Parathyroid adenoma (tissue), 2 donors: Measurements from ENCODE around the gene CHMP6.

Source experiments
- H2AFZ ChIP-seq: fragments of 300-600 bp; sonication (generic); one replicate; pipeline ENCODE4 v1.7.0; 2017; ENCODE audit warnings: antibody characterized with exemption, mild to moderate bottlenecking
- H3K27ac ChIP-seq: fragments of 300-600 bp; sonication (generic); one replicate; pipeline ENCODE4 v1.7.0; 2017
- H3K27me3 ChIP-seq: fragments of 300-600 bp; sonication (generic); one replicate; pipeline ENCODE4 v1.7.0; 2017; ENCODE audit warnings: low read length; ENCODE audit not compliant: control insufficient read depth, insufficient read depth
- H3K36me3 ChIP-seq: fragments of 300-600 bp; sonication (generic); one replicate; pipeline ENCODE4 v1.7.0; 2017; ENCODE audit warnings: low read length; ENCODE audit not compliant: control insufficient read depth, insufficient read depth
- H3K4me1 ChIP-seq: fragments of 300-600 bp; sonication (generic); one replicate; pipeline ENCODE4 v1.7.0; 2017; ENCODE audit warnings: control low read depth
- H3K4me2 ChIP-seq: fragments of 300-600 bp; sonication (generic); one replicate; pipeline ENCODE4 v1.7.0; 2017; ENCODE audit warnings: low read length
- H3K4me3 ChIP-seq: fragments of 300-600 bp; sonication (generic); one replicate; pipeline ENCODE4 v1.7.0; 2017; ENCODE audit warnings: low read depth, low read length
- H3K79me2 ChIP-seq: fragments of 300-600 bp; sonication (generic); one replicate; pipeline ENCODE4 v1.7.0; 2017; ENCODE audit warnings: control low read depth
- H3K9ac ChIP-seq: fragments of 300-600 bp; sonication (generic); one replicate; pipeline ENCODE4 v1.7.0; 2017; ENCODE audit warnings: mild to moderate bottlenecking
- H3K9me3 ChIP-seq: fragments of 300-600 bp; sonication (generic); one replicate; pipeline ENCODE4 v1.7.0; 2017; ENCODE audit warnings: low read length; ENCODE audit not compliant: control insufficient read depth
- CTCF ChIP-seq: fragments of 300-600 bp; sonication (generic); IDR thresholded peaks from one replicate; pipeline ENCODE4 v1.7.0; 2017; ENCODE audit warnings: antibody characterized with exemption, mild to moderate bottlenecking
- donor health status: primary hyperparathyroidism.

Gene CHMP6

GRCh38 chr17:80969030-80969673 lies 22.5 kb upstream of the CHMP6 start:
- no peaks in the 10 kb centered on the region for H3K9me3 ChIP-seq
- no peak overlapping the region for H3K27ac ChIP-seq
- H3K79me2 ChIP-seq = no peaks in the 10 kb centered on the region
- peaks cover 5% of the 10 kb centered on the region for H3K27me3 ChIP-seq
- no peak for TF ChIP-seq CTCF
- no peak overlapping the region for H3K4me3 ChIP-seq
- no peak overlapping the region for H2AFZ ChIP-seq
- H3K9ac ChIP-seq = no peak overlapping the region
- H3K4me1 ChIP-seq = peaks cover 14% of the 10 kb centered on the region
- H3K4me2 ChIP-seq = peak overlapping the region; percentile 27
- no peaks in the 10 kb centered on the region for H3K36me3 ChIP-seq

- H3K9ac ChIP-seq = no peak overlapping the region
Observed at GRCh38 chr17:80969674-80970043, 22.0 kb upstream of the CHMP6 start.

DNA sequence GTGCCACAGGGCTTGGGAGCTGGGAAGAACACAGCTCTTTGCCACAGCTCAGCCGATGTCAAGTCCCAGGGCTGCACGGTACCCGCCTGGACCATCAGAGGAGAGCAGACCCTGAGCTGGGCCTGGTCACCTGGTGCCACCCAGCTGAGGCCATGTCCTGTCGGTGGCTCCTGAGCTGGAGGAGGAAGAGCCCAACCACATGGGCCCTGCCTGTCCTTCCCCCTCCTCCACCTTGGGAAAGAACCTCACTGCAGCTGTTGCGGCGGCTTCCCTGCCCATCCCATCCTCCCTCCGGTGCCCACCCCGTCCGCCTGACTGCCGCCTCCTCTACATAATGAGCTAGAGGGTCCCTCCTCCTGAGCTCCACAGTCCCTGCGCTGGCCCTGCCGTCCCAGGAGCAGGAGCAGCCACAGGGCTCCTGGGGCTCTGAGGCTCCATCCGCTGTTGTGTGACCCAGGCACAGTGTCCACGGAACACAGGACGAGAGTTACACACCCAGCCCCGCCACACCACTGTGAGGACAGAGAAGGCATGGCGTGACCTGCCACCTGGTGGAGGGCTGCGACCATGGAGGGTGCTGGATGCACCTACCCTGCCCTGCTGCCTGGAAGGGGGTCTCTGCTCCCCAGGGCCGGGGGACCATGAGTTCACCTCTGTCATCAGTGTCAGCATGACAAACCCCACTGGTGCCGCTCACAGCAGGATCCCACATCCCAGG lies 21.4 kb upstream of the CHMP6 start:
- peak overlapping the region; percentile 35 for H2AFZ ChIP-seq
- no peaks in the 10 kb centered on the region for H3K36me3 ChIP-seq
- no peak overlapping the region for H3K4me3 ChIP-seq
- H3K27me3 ChIP-seq = peaks cover 5% of the 10 kb centered on the region
- no peaks in the 10 kb centered on the region for H3K9me3 ChIP-seq
- H3K9ac ChIP-seq = no peak overlapping the region
- H3K79me2 ChIP-seq = no peaks in the 10 kb centered on the region
- peaks cover 14% of the 10 kb centered on the region for H3K4me1 ChIP-seq
- peak; percentile 38 for TF ChIP-seq CTCF
- H3K4me2 ChIP-seq = no peak overlapping the region
- H3K27ac ChIP-seq = no peak overlapping the region

More at GRCh38 chr17:80969674-80970043, 22.0 kb upstream of the CHMP6 start:
- Histone ChIP-seq H3K27me3 (peaks cover 5% of the 10 kb centered on the region), H3K27ac (no peak overlapping the region), H3K36me3 (no peaks in the 10 kb centered on the region), H3K4me3 (no peak overlapping the region), H3K4me1 (peaks cover 14% of the 10 kb centered on the region), H2AFZ (no peak overlapping the region), H3K79me2 (no peaks in the 10 kb centered on the region), H3K4me2 (no peak overlapping the region), H3K9me3 (no peaks in the 10 kb centered on the region)
- TF ChIP-seq CTCF = no peak

- no peak overlapping the region for H3K9ac ChIP-seq
- no peaks in the 10 kb centered on the region for H3K36me3 ChIP-seq
- no peak overlapping the region for H2AFZ ChIP-seq
- peaks cover 5% of the 10 kb centered on the region for H3K27me3 ChIP-seq
- H3K79me2 ChIP-seq = no peaks in the 10 kb centered on the region
- no peak overlapping the region for H3K27ac ChIP-seq
- peaks cover 14% of the 10 kb centered on the region for H3K4me1 ChIP-seq
- no peak overlapping the region for H3K4me3 ChIP-seq
- H3K9me3 ChIP-seq = no peaks in the 10 kb centered on the region
- no peak overlapping the region for H3K4me2 ChIP-seq
- TF ChIP-seq CTCF = no peak
Observed at GRCh38 chr17:80970762-80971703, 20.6 kb upstream of the CHMP6 start.
